WTC11 (cell line): ENCODE measurements around the gene MCOLN1. TPM values are rescaled to one million over a fixed set of nuclear protein-coding genes. Genes with fewer than 3 reads are reported as not detected.

Source experiments
- ATAC-seq: fragments of 200-7000 bp; cut with Tn5 transposase; 2 replicates; pipeline ENCODE4 v1.10.0; 2021; ENCODE audit warnings: mild to moderate bottlenecking, moderate library complexity
- CTCF ChIA-PET: fragments of 300-600 bp; sonication (Branson Sonifier 250); formaldehyde crosslinking; loops from one replicate; lab custom pipeline; 2021; ENCODE audit warnings: antibody characterized with exemption; lab: Charles Lee
- POLR2A ChIA-PET: fragments of 350-600 bp; sonication (Branson Sonifier 250); formaldehyde crosslinking; loops from one replicate; lab custom pipeline; 2021; ENCODE audit warnings: antibody characterized with exemption; lab: Charles Lee
- DNase-seq: peaks from one replicate; pipeline ENCODE4 v3.0.0; 2021; ENCODE audit warnings: low spot score
- H3K27ac Mint-ChIP-seq: 2 replicates; pipeline ENCODE4 v1.8.0; 2021; ENCODE audit warnings: mixed read lengths
- H3K27me3 Mint-ChIP-seq: 2 replicates; pipeline ENCODE4 v1.8.0; 2021; ENCODE audit warnings: low read depth, mild to moderate bottlenecking, moderate library complexity, mixed read lengths
- H3K36me3 Mint-ChIP-seq: 2 replicates; pipeline ENCODE4 v1.8.0; 2021; ENCODE audit warnings: mixed read lengths
- H3K4me1 Mint-ChIP-seq: 2 replicates; pipeline ENCODE4 v1.8.0; 2022; ENCODE audit warnings: mixed read lengths
- H3K4me3 Mint-ChIP-seq: 2 replicates; pipeline ENCODE4 v1.8.0; 2021; ENCODE audit warnings: mild to moderate bottlenecking, moderate library complexity, mixed read lengths
- H3K9me3 Mint-ChIP-seq: 2 replicates; pipeline ENCODE4 v1.8.0; 2021; ENCODE audit warnings: mixed read lengths
- CREB1 ChIP-seq: sonication (generic); formaldehyde crosslinking; IDR thresholded peaks from 2 replicates; pipeline ENCODE4 v1.8.0; 2023; ENCODE audit warnings: mild to moderate bottlenecking, missing genetic modification reagents
- EMX1 ChIP-seq: fragments of 250-450 bp; sonication (Bioruptor Pico); IDR thresholded peaks from 2 replicates; pipeline ENCODE4 v1.8.0; 2021; ENCODE audit warnings: mild to moderate bottlenecking
- GRHL2 ChIP-seq: fragments of 250-450 bp; sonication (Bioruptor Pico); IDR thresholded peaks from 2 replicates; pipeline ENCODE4 v1.8.0; 2022; ENCODE audit warnings: mild to moderate bottlenecking, moderate library complexity; ENCODE audit not compliant: insufficient replicate concordance, severe bottlenecking
- HMGA2 ChIP-seq: fragments of 250-450 bp; sonication (Bioruptor Pico); IDR thresholded peaks from 2 replicates; pipeline ENCODE4 v1.4.0; 2021; ENCODE audit warnings: mild to moderate bottlenecking, moderate library complexity
- KAT7 ChIP-seq: sonication (generic); formaldehyde crosslinking; IDR thresholded peaks from 2 replicates; pipeline ENCODE4 v1.8.1; 2023; ENCODE audit warnings: missing genetic modification reagents, mild to moderate bottlenecking, borderline replicate concordance
- NFYB ChIP-seq: sonication (generic); formaldehyde crosslinking; conservative IDR thresholded peaks from 2 replicates; pipeline ENCODE4 v1.8.0; 2022; ENCODE audit warnings: low read depth, missing genetic modification reagents
- NR2C2 ChIP-seq: sonication (generic); formaldehyde crosslinking; IDR thresholded peaks from 2 replicates; pipeline ENCODE4 v1.8.0; 2022; ENCODE audit warnings: mild to moderate bottlenecking, missing genetic modification reagents
- RELA ChIP-seq: sonication (generic); formaldehyde crosslinking; IDR thresholded peaks from 2 replicates; pipeline ENCODE4 v1.8.1; 2022; ENCODE audit warnings: missing genetic modification reagents, mild to moderate bottlenecking, borderline replicate concordance
- RORB ChIP-seq: fragments of 250-450 bp; sonication (Bioruptor Pico); IDR thresholded peaks from 2 replicates; pipeline ENCODE4 v1.9.0; 2021; ENCODE audit warnings: mild to moderate bottlenecking
- ZNF138 ChIP-seq: sonication (generic); formaldehyde crosslinking; conservative IDR thresholded peaks from 2 replicates; pipeline ENCODE4 v1.8.1; 2022; ENCODE audit warnings: mild to moderate bottlenecking, moderate library complexity, missing genetic modification reagents
- ZNF263 ChIP-seq: sonication (generic); formaldehyde crosslinking; IDR thresholded peaks from 2 replicates; pipeline ENCODE4 v1.8.1; 2022; ENCODE audit warnings: low read depth, mild to moderate bottlenecking, moderate library complexity, missing genetic modification reagents
- ZNF416 ChIP-seq: fragments of 250-450 bp; sonication (Bioruptor Pico); IDR thresholded peaks from 2 replicates; pipeline ENCODE4 v1.9.0; 2021; ENCODE audit warnings: mild to moderate bottlenecking, inconsistent platforms
- ZNF423 ChIP-seq: fragments of 250-450 bp; sonication (Bioruptor Pico); IDR thresholded peaks from 2 replicates; pipeline ENCODE4 v2.1.2; 2022; ENCODE audit warnings: mild to moderate bottlenecking, moderate library complexity
- total RNA-seq: library from RNA; stranded (reverse); gene quantifications from 3 replicates; pipeline ENCODE4 v1.2.3, GENCODE V29; 2021
- TF ChIP-seq, protein P1 (sequence below): fragments of 250-450 bp; sonication (Bioruptor Pico); IDR thresholded peaks from 2 replicates; pipeline ENCODE4 v2.1.2; 2022; ENCODE audit warnings: mild to moderate bottlenecking, moderate library complexity
- TF ChIP-seq, protein P2 (sequence below): sonication (generic); formaldehyde crosslinking; conservative IDR thresholded peaks from 2 replicates; pipeline ENCODE4 v1.8.1; 2022; ENCODE audit warnings: mild to moderate bottlenecking, missing genetic modification reagents
- TF ChIP-seq, protein P3 (sequence below): sonication (generic); formaldehyde crosslinking; IDR thresholded peaks from 2 replicates; pipeline ENCODE4 v1.8.0; 2022; ENCODE audit warnings: mild to moderate bottlenecking, missing genetic modification reagents
- TF ChIP-seq, protein P4 (sequence below): sonication (generic); formaldehyde crosslinking; IDR thresholded peaks from 2 replicates; pipeline ENCODE4 v1.8.1; 2023; ENCODE audit warnings: mild to moderate bottlenecking, missing genetic modification reagents, moderate library complexity
- TF ChIP-seq, protein P5 (sequence below): sonication (generic); formaldehyde crosslinking; IDR thresholded peaks from 2 replicates; pipeline ENCODE4 v1.8.1; 2022; ENCODE audit warnings: mild to moderate bottlenecking, moderate library complexity, missing genetic modification reagents
- TF ChIP-seq, protein P6 (sequence below): sonication (generic); formaldehyde crosslinking; IDR thresholded peaks from 2 replicates; pipeline ENCODE4 v1.8.0; 2023; ENCODE audit warnings: missing genetic modification reagents, mild to moderate bottlenecking, borderline replicate concordance
- TF ChIP-seq, protein P7 (sequence below): fragments of 250-450 bp; sonication (Bioruptor Pico); IDR thresholded peaks from 2 replicates; pipeline ENCODE4 v1.9.0; 2021; ENCODE audit warnings: mild to moderate bottlenecking
- TF ChIP-seq, protein P8 (sequence below): fragments of 250-450 bp; sonication (Bioruptor Pico); IDR thresholded peaks from 2 replicates; pipeline ENCODE4 v1.8.0; 2021; ENCODE audit warnings: mild to moderate bottlenecking
- TF ChIP-seq, protein P9 (sequence below): sonication (generic); formaldehyde crosslinking; IDR thresholded peaks from 2 replicates; pipeline ENCODE4 v1.8.0; 2022; ENCODE audit warnings: mild to moderate bottlenecking, missing genetic modification reagents
- TF ChIP-seq, protein P10 (sequence below): sonication (generic); formaldehyde crosslinking; IDR thresholded peaks from 2 replicates; pipeline ENCODE4 v1.8.1; 2023; ENCODE audit warnings: mild to moderate bottlenecking, missing genetic modification reagents

The MCOLN1 gene
- total RNA-seq, 1 experiment from 2014 or later, result 19.7 TPM

DNA sequence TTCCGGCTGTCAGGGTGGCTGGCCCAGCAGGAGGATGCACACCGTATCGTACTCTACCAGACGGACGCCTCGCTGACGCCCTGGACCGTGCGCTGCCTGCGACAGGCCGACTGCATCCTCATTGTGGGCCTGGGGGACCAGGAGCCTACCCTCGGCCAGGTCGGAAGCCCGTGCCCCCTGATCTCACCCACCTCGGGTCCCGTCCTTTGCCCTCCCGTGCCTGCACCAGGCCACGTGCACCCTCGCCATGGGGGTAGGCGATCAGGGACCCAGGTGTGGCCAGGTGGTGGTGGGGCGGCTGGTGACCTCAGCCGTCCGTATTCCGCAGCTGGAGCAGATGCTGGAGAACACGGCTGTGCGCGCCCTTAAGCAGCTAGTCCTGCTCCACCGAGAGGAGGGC, 32.1 kb downstream of the MCOLN1 start:
- Mint-ChIP-seq H3K36me3 (peaks cover 30% of the 10 kb centered on the region), H3K4me3 (0 out of 2 replicates have a peak overlapping the region, but pooled peaks have one; percentile 16), H3K27ac (no peak overlapping the region), H3K4me1 (peaks cover 8% of the 10 kb centered on the region), H3K27me3 (peaks cover 5% of the 10 kb centered on the region; the same call in 1 of the 2 replicates), H3K9me3 (no peaks in the 10 kb centered on the region)
- no peak for ATAC-seq
- POLR2A ChIA-PET, result interaction anchor here (0.8 to 1.2 kb wide), 4 partner anchors 14 to 456 kb away, joined by 4 read pairs; no protein-coding TSS in a partner anchor
- CTCF ChIA-PET, result interaction anchor here (0.8 to 4.0 kb wide), 11 partner anchors 11 to 315 kb away, joined by 3 to 64 read pairs (median 5); partner anchors contain the start of genes PNPLA6 and TRAPPC5
- no peak for DNase-seq
- TF ChIP-seq, protein P1, sequence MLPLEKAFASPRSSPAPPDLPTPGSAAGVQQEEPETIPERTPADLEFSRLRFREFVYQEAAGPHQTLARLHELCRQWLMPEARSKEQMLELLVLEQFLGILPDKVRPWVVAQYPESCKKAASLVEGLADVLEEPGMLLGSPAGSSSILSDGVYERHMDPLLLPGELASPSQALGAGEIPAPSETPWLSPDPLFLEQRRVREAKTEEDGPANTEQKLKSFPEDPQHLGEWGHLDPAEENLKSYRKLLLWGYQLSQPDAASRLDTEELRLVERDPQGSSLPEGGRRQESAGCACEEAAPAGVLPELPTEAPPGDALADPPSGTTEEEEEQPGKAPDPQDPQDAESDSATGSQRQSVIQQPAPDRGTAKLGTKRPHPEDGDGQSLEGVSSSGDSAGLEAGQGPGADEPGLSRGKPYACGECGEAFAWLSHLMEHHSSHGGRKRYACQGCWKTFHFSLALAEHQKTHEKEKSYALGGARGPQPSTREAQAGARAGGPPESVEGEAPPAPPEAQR (CRISPR knock-in tag), result no peak
- TF ChIP-seq, protein P2, sequence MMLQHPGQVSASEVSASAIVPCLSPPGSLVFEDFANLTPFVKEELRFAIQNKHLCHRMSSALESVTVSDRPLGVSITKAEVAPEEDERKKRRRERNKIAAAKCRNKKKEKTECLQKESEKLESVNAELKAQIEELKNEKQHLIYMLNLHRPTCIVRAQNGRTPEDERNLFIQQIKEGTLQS (CRISPR knock-in tag), result 0 out of 2 replicates have a peak, but pooled peaks have one; percentile 30
- no peak for TF ChIP-seq KAT7
- TF ChIP-seq, protein P3, sequence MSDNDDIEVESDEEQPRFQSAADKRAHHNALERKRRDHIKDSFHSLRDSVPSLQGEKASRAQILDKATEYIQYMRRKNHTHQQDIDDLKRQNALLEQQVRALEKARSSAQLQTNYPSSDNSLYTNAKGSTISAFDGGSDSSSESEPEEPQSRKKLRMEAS (CRISPR knock-in tag), result 0 out of 2 replicates have a peak, but pooled peaks have one; percentile 23
- no peak for TF ChIP-seq ZNF263
- peak; percentile 60; the same call in 1 of the 2 replicates for TF ChIP-seq RELA (CRISPR knock-in tag)
- TF ChIP-seq, protein P4, sequence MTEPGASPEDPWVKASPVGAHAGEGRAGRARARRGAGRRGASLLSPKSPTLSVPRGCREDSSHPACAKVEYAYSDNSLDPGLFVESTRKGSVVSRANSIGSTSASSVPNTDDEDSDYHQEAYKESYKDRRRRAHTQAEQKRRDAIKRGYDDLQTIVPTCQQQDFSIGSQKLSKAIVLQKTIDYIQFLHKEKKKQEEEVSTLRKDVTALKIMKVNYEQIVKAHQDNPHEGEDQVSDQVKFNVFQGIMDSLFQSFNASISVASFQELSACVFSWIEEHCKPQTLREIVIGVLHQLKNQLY (CRISPR knock-in tag), result no peak
- TF ChIP-seq HMGA2 (CRISPR knock-in tag), result no peak
- TF ChIP-seq, protein P5, sequence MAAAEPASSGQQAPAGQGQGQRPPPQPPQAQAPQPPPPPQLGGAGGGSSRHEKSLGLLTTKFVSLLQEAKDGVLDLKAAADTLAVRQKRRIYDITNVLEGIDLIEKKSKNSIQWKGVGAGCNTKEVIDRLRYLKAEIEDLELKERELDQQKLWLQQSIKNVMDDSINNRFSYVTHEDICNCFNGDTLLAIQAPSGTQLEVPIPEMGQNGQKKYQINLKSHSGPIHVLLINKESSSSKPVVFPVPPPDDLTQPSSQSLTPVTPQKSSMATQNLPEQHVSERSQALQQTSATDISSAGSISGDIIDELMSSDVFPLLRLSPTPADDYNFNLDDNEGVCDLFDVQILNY, result no peak
- TF ChIP-seq, protein P6, sequence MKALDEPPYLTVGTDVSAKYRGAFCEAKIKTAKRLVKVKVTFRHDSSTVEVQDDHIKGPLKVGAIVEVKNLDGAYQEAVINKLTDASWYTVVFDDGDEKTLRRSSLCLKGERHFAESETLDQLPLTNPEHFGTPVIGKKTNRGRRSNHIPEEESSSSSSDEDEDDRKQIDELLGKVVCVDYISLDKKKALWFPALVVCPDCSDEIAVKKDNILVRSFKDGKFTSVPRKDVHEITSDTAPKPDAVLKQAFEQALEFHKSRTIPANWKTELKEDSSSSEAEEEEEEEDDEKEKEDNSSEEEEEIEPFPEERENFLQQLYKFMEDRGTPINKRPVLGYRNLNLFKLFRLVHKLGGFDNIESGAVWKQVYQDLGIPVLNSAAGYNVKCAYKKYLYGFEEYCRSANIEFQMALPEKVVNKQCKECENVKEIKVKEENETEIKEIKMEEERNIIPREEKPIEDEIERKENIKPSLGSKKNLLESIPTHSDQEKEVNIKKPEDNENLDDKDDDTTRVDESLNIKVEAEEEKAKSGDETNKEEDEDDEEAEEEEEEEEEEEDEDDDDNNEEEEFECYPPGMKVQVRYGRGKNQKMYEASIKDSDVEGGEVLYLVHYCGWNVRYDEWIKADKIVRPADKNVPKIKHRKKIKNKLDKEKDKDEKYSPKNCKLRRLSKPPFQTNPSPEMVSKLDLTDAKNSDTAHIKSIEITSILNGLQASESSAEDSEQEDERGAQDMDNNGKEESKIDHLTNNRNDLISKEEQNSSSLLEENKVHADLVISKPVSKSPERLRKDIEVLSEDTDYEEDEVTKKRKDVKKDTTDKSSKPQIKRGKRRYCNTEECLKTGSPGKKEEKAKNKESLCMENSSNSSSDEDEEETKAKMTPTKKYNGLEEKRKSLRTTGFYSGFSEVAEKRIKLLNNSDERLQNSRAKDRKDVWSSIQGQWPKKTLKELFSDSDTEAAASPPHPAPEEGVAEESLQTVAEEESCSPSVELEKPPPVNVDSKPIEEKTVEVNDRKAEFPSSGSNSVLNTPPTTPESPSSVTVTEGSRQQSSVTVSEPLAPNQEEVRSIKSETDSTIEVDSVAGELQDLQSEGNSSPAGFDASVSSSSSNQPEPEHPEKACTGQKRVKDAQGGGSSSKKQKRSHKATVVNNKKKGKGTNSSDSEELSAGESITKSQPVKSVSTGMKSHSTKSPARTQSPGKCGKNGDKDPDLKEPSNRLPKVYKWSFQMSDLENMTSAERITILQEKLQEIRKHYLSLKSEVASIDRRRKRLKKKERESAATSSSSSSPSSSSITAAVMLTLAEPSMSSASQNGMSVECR (CRISPR knock-in tag), result no peak
- TF ChIP-seq, protein P7, sequence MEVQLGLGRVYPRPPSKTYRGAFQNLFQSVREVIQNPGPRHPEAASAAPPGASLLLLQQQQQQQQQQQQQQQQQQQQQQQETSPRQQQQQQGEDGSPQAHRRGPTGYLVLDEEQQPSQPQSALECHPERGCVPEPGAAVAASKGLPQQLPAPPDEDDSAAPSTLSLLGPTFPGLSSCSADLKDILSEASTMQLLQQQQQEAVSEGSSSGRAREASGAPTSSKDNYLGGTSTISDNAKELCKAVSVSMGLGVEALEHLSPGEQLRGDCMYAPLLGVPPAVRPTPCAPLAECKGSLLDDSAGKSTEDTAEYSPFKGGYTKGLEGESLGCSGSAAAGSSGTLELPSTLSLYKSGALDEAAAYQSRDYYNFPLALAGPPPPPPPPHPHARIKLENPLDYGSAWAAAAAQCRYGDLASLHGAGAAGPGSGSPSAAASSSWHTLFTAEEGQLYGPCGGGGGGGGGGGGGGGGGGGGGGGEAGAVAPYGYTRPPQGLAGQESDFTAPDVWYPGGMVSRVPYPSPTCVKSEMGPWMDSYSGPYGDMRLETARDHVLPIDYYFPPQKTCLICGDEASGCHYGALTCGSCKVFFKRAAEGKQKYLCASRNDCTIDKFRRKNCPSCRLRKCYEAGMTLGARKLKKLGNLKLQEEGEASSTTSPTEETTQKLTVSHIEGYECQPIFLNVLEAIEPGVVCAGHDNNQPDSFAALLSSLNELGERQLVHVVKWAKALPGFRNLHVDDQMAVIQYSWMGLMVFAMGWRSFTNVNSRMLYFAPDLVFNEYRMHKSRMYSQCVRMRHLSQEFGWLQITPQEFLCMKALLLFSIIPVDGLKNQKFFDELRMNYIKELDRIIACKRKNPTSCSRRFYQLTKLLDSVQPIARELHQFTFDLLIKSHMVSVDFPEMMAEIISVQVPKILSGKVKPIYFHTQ, result no peak
- TF ChIP-seq, protein P8, sequence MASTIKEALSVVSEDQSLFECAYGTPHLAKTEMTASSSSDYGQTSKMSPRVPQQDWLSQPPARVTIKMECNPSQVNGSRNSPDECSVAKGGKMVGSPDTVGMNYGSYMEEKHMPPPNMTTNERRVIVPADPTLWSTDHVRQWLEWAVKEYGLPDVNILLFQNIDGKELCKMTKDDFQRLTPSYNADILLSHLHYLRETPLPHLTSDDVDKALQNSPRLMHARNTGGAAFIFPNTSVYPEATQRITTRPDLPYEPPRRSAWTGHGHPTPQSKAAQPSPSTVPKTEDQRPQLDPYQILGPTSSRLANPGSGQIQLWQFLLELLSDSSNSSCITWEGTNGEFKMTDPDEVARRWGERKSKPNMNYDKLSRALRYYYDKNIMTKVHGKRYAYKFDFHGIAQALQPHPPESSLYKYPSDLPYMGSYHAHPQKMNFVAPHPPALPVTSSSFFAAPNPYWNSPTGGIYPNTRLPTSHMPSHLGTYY, result no peak
- TF ChIP-seq NR2C2, result no peak
- TF ChIP-seq CREB1 (CRISPR knock-in tag), result no peak
- TF ChIP-seq ZNF138, result no peak
- no peak for TF ChIP-seq EMX1
- TF ChIP-seq ZNF416, result no peak
- TF ChIP-seq, protein P9, sequence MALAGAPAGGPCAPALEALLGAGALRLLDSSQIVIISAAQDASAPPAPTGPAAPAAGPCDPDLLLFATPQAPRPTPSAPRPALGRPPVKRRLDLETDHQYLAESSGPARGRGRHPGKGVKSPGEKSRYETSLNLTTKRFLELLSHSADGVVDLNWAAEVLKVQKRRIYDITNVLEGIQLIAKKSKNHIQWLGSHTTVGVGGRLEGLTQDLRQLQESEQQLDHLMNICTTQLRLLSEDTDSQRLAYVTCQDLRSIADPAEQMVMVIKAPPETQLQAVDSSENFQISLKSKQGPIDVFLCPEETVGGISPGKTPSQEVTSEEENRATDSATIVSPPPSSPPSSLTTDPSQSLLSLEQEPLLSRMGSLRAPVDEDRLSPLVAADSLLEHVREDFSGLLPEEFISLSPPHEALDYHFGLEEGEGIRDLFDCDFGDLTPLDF, result no peak
- TF ChIP-seq, protein P10, sequence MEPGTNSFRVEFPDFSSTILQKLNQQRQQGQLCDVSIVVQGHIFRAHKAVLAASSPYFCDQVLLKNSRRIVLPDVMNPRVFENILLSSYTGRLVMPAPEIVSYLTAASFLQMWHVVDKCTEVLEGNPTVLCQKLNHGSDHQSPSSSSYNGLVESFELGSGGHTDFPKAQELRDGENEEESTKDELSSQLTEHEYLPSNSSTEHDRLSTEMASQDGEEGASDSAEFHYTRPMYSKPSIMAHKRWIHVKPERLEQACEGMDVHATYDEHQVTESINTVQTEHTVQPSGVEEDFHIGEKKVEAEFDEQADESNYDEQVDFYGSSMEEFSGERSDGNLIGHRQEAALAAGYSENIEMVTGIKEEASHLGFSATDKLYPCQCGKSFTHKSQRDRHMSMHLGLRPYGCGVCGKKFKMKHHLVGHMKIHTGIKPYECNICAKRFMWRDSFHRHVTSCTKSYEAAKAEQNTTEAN (CRISPR knock-in tag), result no peak
- no peak for TF ChIP-seq NFYB (CRISPR knock-in tag)
- TF ChIP-seq GRHL2, result no peak
- TF ChIP-seq RORB (CRISPR knock-in tag), result no peak
- no peak for TF ChIP-seq ZNF423 (CRISPR knock-in tag)
